ENCODE results near the gene TTL.

GRCh38 chr2:112541315-112542122 lies 59.6 kb downstream of the TTL start:
- TF ChIP-seq, protein P1, sequence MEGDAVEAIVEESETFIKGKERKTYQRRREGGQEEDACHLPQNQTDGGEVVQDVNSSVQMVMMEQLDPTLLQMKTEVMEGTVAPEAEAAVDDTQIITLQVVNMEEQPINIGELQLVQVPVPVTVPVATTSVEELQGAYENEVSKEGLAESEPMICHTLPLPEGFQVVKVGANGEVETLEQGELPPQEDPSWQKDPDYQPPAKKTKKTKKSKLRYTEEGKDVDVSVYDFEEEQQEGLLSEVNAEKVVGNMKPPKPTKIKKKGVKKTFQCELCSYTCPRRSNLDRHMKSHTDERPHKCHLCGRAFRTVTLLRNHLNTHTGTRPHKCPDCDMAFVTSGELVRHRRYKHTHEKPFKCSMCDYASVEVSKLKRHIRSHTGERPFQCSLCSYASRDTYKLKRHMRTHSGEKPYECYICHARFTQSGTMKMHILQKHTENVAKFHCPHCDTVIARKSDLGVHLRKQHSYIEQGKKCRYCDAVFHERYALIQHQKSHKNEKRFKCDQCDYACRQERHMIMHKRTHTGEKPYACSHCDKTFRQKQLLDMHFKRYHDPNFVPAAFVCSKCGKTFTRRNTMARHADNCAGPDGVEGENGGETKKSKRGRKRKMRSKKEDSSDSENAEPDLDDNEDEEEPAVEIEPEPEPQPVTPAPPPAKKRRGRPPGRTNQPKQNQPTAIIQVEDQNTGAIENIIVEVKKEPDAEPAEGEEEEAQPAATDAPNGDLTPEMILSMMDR (IDR thresholded peaks at IDR 0.05; ENCODE audit: low read depth, low read length, poor library complexity, severe bottlenecking), result no peak
- no peak for TF ChIP-seq EZH2phosphoT487 (IDR thresholded peaks at IDR 0.05; ENCODE audit: borderline replicate concordance, low read length)

Data from DOHH2 (cell line).